Calu3 (cell line): ENCODE data around the gene SLC31A1. TPM values are rescaled to one million over a fixed set of nuclear protein-coding genes. Genes with fewer than 3 reads are reported as not detected.
"Not testable (repeated sequence)": the region's sequence is repeated elsewhere in the genome, so short reads cannot be mapped to it uniquely, and the experiment has no call there.

ENCODE experiments used
- BruUV-seq: library from RNA; stranded (reverse); fragments of 400-500 nt; replicated peaks from 2 replicates; lab custom pipeline; 2021; lab: Mats Ljungman, UMichigan
- CTCF ChIA-PET: fragments of 300-600 bp; sonication (Branson Sonifier 250); formaldehyde crosslinking; loops from one replicate; lab custom pipeline; 2022; ENCODE audit warnings: antibody characterized with exemption; lab: Charles Lee
- DNase-seq: peaks from one replicate; pipeline ENCODE4 v3.0.0; 2022
- H3K27ac Mint-ChIP-seq: one replicate; pipeline ENCODE4 v1.8.0; 2022; ENCODE audit warnings: mixed read lengths; ENCODE audit not compliant: unreplicated experiment
- H3K27me3 Mint-ChIP-seq: one replicate; pipeline ENCODE4 v1.8.0; 2022; ENCODE audit warnings: mixed read lengths; ENCODE audit not compliant: unreplicated experiment
- H3K36me3 Mint-ChIP-seq: one replicate; pipeline ENCODE4 v1.8.0; 2022; ENCODE audit warnings: mild to moderate bottlenecking, moderate library complexity, mixed read lengths; ENCODE audit not compliant: insufficient read depth, unreplicated experiment
- H3K4me1 Mint-ChIP-seq: one replicate; pipeline ENCODE4 v1.8.0; 2022; ENCODE audit warnings: mild to moderate bottlenecking, low read depth, mixed read lengths; ENCODE audit not compliant: unreplicated experiment
- H3K4me3 Mint-ChIP-seq: one replicate; pipeline ENCODE4 v1.8.0; 2022; ENCODE audit warnings: mild to moderate bottlenecking, low read depth, moderate library complexity, mixed read lengths; ENCODE audit not compliant: unreplicated experiment
- H3K9me3 Mint-ChIP-seq: one replicate; pipeline ENCODE4 v1.8.0; 2022; ENCODE audit warnings: low read depth, mixed read lengths; ENCODE audit not compliant: unreplicated experiment
- CTCF ChIP-seq: fragments of 200-600 bp; IDR thresholded peaks from one replicate; pipeline ENCODE4 v1.8.0; 2022; ENCODE audit warnings: antibody characterized with exemption; ENCODE audit not compliant: unreplicated experiment
- intact Hi-C: fragments of 100-400 bp; cut with micrococcal nuclease; formaldehyde crosslinking; loops from one replicate; pipeline ENCODE4 v1.10.0; 2022; ENCODE audit not compliant: unreplicated experiment
- total RNA-seq: library from RNA; stranded (reverse); gene quantifications from 2 replicates; pipeline ENCODE4 v1.2.3, GENCODE V29; 2022

The SLC31A1 gene
- total RNA-seq, 1 experiment from 2014 or later, result 21.0 TPM

- H3K4me3 Mint-ChIP-seq, result no peak overlapping the region
- TF ChIP-seq CTCF, result no peak
- H3K27me3 Mint-ChIP-seq, result no peaks in the 10 kb centered on the region
- no TSS peak for BruUV-seq
- intact Hi-C loops, result no loop called here
- peaks cover 6% of the 10 kb centered on the region for H3K36me3 Mint-ChIP-seq
- no peaks in the 10 kb centered on the region for H3K9me3 Mint-ChIP-seq
- no peaks in the 10 kb centered on the region for H3K4me1 Mint-ChIP-seq
- no peak for DNase-seq
- no peak overlapping the region for H3K27ac Mint-ChIP-seq
- CTCF ChIA-PET, result no interaction called here
Observed at GRCh38 chr9:113244556-113244955, 23.2 kb downstream of the SLC31A1 start.

GRCh38 chr9:113245894-113246293 lies 24.6 kb downstream of the SLC31A1 start:
- intact Hi-C loops, result no loop called here
- Mint-ChIP-seq H3K4me1 (no peaks in the 10 kb centered on the region), H3K27me3 (no peaks in the 10 kb centered on the region), H3K36me3 (no peaks in the 10 kb centered on the region), H3K9me3 (no peaks in the 10 kb centered on the region), H3K4me3 (no peak overlapping the region), H3K27ac (no peak overlapping the region)
- no peak for DNase-seq
- no peak for TF ChIP-seq CTCF
- no TSS peak for BruUV-seq
- CTCF ChIA-PET, result no interaction called here

GRCh38 chr9:113246928-113247327 lies 25.6 kb downstream of the SLC31A1 start:
- TF ChIP-seq CTCF, result no peak
- CTCF ChIA-PET, result no interaction called here
- intact Hi-C loops, result no loop called here
- Mint-ChIP-seq H3K9me3 (no peaks in the 10 kb centered on the region), H3K4me1 (no peaks in the 10 kb centered on the region), H3K27me3 (no peaks in the 10 kb centered on the region), H3K36me3 (no peaks in the 10 kb centered on the region), H3K4me3 (no peak overlapping the region), H3K27ac (no peak overlapping the region)
- no peak for DNase-seq
- BruUV-seq, result no TSS peak

GRCh38 chr9:113247640-113248039 lies 26.3 kb downstream of the SLC31A1 start:
- CTCF ChIA-PET, result no interaction called here
- no peak for DNase-seq
- no peaks in the 10 kb centered on the region for H3K4me1 Mint-ChIP-seq
- TF ChIP-seq CTCF, result no peak
- no peaks in the 10 kb centered on the region for H3K27me3 Mint-ChIP-seq
- H3K36me3 Mint-ChIP-seq, result no peaks in the 10 kb centered on the region
- no peak overlapping the region for H3K4me3 Mint-ChIP-seq
- intact Hi-C loops, result no loop called here
- no peaks in the 10 kb centered on the region for H3K9me3 Mint-ChIP-seq
- H3K27ac Mint-ChIP-seq, result no peak overlapping the region
- no TSS peak for BruUV-seq

GRCh38 chr9:113249661-113250060 lies 28.3 kb downstream of the SLC31A1 start:
- H3K4me3 Mint-ChIP-seq, H3K36me3 Mint-ChIP-seq, H3K9me3 Mint-ChIP-seq, H3K27ac Mint-ChIP-seq, intact Hi-C loops, BruUV-seq, DNase-seq, H3K4me1 Mint-ChIP-seq, H3K27me3 Mint-ChIP-seq: not testable (repeated sequence)
- CTCF ChIA-PET, result interaction anchor here (0.6 kb wide), 1 partner anchor 55 kb away, joined by 3 read pairs; no protein-coding TSS in a partner anchor
